Germinal center (tissue), 1 donor: ENCODE measurements around the gene ITGB3.

Experiments
- DNase-seq: peaks from one replicate; pipeline ENCODE4 v3.0.0; 2012; ENCODE audit warnings: mixed read lengths, low spot score

ITGB3 gene

DNA sequence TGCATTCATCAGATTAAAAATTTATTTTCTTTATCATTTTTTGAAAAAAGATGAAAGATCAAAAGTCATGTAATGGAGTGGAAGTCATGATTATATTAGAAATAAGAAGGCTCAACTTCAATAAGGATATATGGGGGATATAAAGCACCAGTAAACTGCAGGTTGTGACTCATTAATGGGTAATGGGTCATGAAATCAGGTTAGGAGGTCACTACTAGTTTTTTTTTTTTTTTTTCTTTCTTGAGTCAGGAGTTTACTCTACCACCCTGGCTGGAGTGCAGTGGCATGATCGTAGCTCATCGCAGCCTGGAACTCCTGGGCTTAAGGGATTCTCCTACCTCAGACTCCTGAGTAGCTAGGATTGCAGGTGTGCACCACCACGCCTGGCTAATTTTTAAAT is 84.4 kb downstream of the ITGB3 start:
- no peak for DNase-seq

DNA sequence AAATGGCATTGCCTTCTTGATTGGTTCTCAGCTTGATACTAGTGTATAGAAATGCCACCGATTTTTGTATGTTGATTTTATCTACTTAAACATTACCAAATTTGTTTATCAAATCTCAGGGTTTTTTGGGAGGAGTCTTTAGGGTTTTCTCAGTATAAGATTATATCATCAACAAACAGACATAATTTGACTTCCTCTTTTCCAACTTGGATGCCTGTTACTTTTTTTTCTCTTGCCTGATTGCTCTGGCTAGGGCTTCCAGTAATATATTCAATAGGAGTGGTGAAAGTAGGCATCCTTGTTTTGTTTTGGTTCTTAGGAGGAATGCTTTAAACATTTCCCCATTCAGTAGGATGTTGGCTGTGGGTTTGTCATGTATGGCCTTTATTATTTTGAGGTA is 99.2 kb downstream of the ITGB3 start:
- DNase-seq: no peak

GRCh38 chr17:47358652-47359051 is 105.0 kb downstream of the ITGB3 start:
- no peak for DNase-seq
